ENCODE results near the gene RTCB.

The RTCB gene

GRCh38 chr22:32411829-32412592, at the start of gene RTCB:
TSS of gene RTCB (minus strand) at chr22:32412247. CDS start at chr22:32412156, 91 bp downstream.
- peak within 1 kb of the TSS; percentile 83 for H3K4me3 ChIP-seq (ENCODE audit: low read depth, low read length)
- TF ChIP-seq CTCF (IDR thresholded peaks at IDR 0.05; ENCODE audit: insufficient read depth, low read length, missing control alignments) = no peak
- ChIA-PET POLR2A (no interaction called here), CTCF (interaction anchor here (0.8 to 4.0 kb wide), 12 partner anchors 9 to 588 kb away, joined by 3 to 50 read pairs (median 6); partner anchors contain the start of gene FBXO7)
- peak; percentile 68 for DNase-seq (ENCODE audit: low read depth, low spot score)

GRCh38 chr22:32457031-32457430, 45.0 kb upstream of the RTCB start:
- CTCF ChIA-PET = interaction anchor here (1.2 kb wide), 1 partner anchor 15 kb away, joined by 3 read pairs; no protein-coding TSS in a partner anchor

GRCh38 chr22:32448980-32449379, 36.9 kb upstream of the RTCB start:
- ChIA-PET CTCF (no interaction called here), POLR2A (no interaction called here)
- H3K4me3 ChIP-seq (ENCODE audit: low read depth, low read length) = no peak overlapping the region
- no peak for TF ChIP-seq CTCF (IDR thresholded peaks at IDR 0.05; ENCODE audit: insufficient read depth, low read length, missing control alignments)
- no peak for DNase-seq (ENCODE audit: low read depth, low spot score)

More at GRCh38 chr22:32457031-32457430, 45.0 kb upstream of the RTCB start:
- POLR2A ChIA-PET = no interaction called here
- no peak for DNase-seq (ENCODE audit: low read depth, low spot score)
- no peak for TF ChIP-seq CTCF (IDR thresholded peaks at IDR 0.05; ENCODE audit: insufficient read depth, low read length, missing control alignments)
- H3K4me3 ChIP-seq (ENCODE audit: low read depth, low read length) = no peak overlapping the region

- ChIA-PET CTCF (no interaction called here), POLR2A (no interaction called here)
- DNase-seq (ENCODE audit: low read depth, low spot score) = no peak
- no peak for TF ChIP-seq CTCF (IDR thresholded peaks at IDR 0.05; ENCODE audit: insufficient read depth, low read length, missing control alignments)
- no peak overlapping the region for H3K4me3 ChIP-seq (ENCODE audit: low read depth, low read length)
These were observed 34.3 kb upstream of the RTCB start for GRCh38 chr22:32446321-32446720.

- no peak for TF ChIP-seq CTCF (IDR thresholded peaks at IDR 0.05; ENCODE audit: insufficient read depth, low read length, missing control alignments)
- DNase-seq (ENCODE audit: low read depth, low spot score) = no peak
- ChIA-PET CTCF (no interaction called here), POLR2A (no interaction called here)
- no peak overlapping the region for H3K4me3 ChIP-seq (ENCODE audit: low read depth, low read length)
These were observed 32.0 kb upstream of the RTCB start for GRCh38 chr22:32444068-32444467.

- no peak for DNase-seq (ENCODE audit: low read depth, low spot score)
- POLR2A ChIA-PET = no interaction called here
- CTCF ChIA-PET = no interaction called here
- TF ChIP-seq CTCF (IDR thresholded peaks at IDR 0.05; ENCODE audit: insufficient read depth, low read length, missing control alignments) = no peak
- no peak overlapping the region for H3K4me3 ChIP-seq (ENCODE audit: low read depth, low read length)
These were observed 18.3 kb upstream of the RTCB start for GRCh38 chr22:32430352-32430751.
